HG03354 (cell line): ENCODE results near the gene GALE.
"Not testable (repeated sequence)": the region's sequence is repeated elsewhere in the genome, so short reads cannot be mapped to it uniquely, and the experiment has no call there.

Source experiments
- ATAC-seq: cut with Tn5 transposase; IDR thresholded peaks from one replicate; pipeline ENCODE4 v1.9.1; 2021; ENCODE audit warnings: mild to moderate bottlenecking; ENCODE audit not compliant: unreplicated experiment, poor library complexity, severe bottlenecking

Gene GALE

DNA sequence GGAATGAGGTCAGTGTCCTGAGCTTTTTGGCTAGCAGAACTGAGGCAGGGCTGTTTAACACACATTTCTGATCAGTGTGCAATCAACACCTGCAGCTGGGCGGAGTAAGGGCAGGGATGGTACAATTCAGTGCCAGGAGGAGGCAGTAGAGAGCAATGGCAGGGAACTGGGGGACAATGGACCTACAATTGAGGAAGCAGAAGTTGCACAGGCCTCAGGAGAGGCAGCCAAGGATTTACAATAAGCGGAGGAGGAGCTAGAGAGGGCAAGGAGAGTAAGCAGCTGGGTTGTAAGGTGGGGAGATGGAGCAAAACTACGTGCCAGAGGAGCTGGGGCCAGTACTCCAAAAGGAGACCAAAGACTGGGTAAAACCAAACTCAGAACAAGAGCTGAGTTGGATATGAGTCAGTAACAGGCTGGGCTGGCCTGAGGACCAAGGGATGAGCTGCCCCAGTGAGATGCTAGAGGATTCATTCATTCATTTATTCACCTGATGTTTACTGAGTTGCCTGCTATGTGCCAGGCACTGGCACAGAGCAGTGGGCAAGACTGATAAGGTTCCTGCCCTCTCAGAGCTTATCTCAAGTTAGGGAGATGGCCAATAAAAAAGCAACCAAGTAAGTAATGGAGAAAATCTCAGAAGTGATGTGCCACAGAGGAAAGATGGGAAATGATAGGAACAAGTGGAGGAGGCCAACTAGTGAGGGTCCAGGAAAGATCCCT, 10.4 kb upstream of the GALE start:
- ATAC-seq = peak; percentile 76

DNA sequence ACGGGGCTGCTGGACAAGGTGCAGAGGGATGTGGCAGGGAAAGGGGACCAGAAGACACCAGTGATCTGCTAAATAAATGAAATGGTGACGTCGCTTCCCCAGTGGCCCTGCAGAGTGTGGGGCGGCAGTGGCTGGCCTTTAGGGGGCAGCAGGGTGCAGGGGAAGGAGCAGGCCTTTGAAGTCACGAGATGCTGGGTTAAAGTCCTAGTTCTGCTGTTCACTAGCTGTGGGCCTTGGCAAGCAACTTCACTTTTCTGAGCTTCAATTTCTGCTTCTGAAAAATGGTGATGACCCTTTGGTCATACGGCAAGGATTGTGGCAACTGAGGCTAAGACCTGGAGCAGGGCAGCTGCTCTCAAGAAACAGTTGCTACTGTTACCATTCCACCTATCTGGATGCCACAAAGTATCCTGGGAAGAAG, 9.2 kb upstream of the GALE start:
- peak; percentile 72 for ATAC-seq

DNA sequence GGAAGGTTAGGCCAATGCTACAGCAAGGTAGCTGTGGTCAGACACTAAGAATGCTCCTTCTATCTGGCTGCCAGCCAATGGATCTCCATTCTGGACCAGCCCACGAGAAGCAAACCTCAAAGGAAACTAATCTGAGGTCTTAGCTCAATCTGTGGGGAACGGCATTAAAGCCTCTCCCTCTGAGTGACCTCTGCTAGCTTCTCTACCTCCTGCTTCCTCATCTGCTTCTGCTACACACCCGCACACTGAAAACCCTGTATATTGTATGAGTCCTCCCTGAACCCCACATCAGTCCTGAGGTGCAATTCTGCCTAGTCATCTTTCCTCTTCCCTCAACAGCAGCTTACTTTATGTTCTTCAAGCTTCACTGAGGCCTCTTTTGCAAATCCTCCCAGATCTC, 6.9 kb upstream of the GALE start:
- ATAC-seq = no peak

DNA sequence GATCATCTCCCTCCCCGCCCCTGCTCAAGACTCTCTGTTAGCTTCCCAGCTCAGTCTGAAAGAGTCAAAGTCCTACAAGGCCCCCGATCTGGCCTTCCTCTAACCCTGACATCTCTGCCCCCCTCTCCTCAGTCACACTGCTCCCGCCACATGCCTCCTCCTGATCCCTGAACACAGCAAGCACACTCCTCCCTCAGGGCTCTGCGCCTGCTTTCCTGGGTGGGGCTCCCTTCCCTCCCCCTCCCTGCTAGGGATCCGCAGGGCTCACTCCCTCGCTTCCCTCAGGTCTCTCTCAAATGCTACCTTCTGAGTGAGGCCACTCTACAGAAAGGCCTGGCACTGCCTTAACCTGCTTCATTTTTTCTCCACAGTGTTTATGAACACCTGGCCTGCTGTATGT, 5.7 kb upstream of the GALE start:
- ATAC-seq = no peak

DNA sequence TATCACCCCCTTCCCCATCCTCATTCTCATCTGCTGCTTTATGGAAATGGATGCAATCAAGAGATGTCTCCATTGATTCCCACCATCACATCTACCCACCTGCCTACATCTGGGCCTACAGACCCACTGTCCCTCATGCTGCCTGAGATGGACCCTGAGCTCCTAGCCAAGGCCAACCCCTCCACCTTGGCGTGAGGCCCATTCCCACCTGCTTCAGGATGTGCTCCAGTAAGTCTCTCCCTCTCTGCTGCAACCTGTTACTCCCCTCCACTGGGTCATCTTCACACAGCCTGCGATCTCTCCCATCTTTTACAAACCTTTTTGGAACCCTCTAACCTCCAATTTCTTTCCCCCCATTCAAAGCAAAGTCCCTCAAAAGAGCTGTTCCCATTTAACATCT, 4.5 kb upstream of the GALE start:
- no peak for ATAC-seq

DNA sequence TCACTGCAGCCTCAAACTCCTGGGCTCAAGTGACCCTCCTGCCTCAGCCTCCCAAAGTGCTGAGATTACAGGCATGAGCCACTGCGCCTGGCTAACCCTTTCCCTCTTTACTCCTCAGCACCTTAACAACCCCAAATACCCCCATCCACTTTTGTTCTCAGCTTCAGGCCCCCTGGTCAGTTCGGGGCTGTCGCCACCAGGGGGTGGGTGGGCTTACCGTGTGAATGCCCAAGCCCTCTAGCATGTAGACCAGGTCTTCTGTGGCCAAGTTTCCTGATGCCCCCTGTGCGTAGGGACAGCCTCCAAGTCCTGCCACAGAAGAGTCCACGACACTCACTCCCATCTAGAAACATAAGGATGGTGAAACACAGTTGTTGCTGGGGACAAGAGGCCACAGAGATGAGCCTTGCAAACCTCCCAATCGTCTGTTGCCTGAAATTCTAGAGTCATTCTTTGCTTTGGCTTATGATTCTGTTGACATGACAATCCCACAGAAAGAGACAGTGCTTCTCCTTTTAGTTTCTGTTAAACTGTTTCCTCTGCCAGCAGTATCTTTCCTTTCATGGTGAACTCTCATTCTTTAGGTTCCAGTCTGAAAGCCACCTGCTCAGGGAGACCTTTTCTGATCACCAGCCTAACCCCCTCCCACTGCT, 3.8 kb upstream of the GALE start:
- no peak for ATAC-seq

DNA sequence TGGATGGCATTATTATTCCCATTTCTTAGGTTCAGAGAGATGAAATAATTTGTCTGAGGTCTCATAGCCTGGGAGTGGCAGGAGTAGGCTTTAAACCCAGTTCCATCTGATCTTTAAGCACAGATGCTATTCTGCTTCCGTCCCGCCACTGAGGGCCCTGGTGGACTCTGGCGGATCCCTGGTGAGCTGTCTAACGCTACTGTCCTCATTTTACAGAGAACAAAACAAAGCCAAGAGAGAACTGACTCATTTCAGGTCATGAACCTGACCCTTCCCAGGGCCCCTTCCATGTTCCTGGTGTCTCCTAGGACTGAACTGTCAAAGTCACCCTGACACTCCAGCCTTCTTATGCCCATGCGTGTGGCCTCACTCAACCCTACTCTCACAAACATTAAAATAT, 3.1 kb upstream of the GALE start:
- ATAC-seq = no peak

DNA sequence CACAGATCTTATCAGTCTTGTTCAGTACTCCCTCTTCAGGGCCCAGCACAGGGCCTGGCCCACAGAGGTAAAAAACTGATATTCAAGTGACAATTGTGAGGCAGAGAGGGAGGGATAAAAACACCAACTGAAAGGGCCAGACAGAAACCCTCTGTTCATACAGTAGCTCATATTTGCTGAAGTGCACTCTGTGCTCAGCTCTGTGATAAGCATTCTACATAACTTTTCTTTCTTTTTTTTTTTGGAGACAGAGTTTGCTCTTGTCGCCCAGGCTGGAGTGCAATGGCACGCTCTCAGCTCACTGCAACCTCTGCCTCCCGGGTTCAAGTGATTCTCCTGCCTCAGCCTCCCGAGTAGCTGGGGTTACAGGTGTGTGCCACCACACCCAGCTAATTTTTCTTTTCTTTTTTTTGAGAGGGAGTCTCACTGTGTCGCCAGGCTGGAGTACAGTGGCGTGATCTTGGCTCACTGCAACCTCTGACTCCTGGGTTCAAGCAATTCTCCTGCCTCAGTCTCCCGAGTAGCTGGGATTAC, 2.3 kb upstream of the GALE start:
- not testable (repeated sequence) for ATAC-seq

DNA sequence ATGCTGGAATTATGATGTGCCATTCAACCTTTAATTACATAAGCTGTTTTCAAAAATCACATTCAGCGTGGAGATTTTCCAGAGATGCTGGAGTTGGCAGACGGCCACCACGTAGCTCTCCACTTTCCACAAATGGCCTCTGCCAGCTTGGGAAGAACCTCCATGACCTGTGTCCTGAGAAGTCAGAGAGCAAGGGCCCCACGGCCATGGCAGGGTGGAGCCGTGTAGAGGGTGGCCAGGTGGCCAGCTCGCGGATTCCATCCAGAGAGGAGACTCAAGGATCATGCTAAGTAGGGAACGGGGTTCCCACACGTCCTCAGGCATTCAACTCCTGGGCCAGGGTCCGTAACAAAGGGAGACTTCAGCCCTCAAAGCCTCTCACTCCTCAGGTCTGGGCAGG, 1.3 kb upstream of the GALE start:
- no peak for ATAC-seq

DNA sequence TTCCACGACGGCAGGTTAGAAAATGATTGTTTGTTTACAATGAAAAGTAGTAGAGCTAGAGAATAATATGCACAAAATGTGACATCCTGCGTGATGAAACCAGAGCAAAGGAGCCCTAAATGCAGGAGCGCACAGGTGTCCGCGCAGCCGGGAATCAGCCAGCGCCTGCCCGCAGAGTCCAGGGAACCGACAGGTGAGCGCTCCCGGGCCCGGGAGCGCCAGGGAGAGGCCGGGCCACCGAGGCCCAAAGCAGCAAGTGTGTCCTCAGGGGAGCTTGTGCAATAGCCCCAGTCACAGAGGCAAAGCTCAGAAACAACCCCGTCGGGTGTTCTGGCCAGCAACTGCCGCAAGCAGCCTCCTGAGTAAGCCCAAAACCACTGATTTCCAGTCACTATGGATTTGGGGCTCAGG, 789 bp upstream of the GALE start:
- no peak for ATAC-seq

DNA sequence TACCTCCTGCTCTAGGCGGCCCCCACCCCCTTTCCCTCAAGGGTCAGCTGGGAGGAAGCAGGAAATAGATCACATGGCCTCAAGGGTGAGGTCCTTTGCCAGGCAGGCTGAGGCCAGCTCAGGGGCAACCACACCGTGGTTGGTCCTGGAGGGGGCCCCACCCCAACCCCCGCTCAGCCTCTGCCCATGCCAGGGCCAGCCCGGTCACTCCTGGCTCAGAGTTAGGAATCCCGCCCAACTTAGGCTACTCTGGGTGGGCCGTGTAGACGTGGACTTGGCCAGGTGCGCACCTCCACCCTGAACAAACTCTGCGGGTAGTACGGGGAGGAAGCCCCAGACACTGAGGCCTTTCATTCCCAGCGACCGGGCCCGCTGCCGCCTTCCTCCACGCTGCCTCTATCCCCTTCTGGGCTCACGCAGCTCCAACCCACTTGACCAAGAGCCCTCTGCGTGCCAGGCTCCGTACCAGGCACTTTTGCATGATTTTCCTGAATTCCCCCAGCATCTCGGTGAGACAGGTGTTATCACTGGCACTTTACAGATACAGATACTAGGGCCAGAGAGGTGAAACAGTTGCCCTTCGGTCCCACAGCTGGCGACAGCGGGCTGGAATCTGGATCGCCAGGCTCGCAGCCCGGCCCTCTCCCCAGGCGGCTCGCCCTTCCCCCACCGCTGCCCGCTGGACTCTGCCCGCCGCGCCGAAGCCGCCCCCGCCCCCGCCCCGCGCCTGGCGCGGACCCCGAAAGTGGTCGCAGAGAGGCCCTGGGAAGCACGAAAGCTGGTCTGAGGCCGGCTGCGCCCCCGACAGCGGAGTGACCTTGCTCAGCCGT, 769 bp downstream of the GALE start:
- ATAC-seq = peak; percentile 15

DNA sequence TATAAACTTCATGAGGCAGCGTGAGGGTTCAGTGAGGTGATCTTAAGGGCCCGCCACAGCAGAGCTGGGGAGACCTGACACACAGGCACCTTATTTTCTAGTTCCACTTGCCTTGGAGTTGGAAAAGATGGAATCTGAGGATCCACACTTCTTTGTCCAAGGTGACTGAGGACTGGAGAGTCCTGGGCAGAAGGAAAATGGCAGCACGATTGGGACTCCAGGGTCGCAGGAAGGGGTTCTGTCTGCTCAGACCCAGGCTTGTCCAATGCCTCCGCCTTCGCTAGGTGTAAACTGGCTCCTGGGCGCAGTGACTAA, 1.3 kb downstream of the GALE start:
- no peak for ATAC-seq

DNA sequence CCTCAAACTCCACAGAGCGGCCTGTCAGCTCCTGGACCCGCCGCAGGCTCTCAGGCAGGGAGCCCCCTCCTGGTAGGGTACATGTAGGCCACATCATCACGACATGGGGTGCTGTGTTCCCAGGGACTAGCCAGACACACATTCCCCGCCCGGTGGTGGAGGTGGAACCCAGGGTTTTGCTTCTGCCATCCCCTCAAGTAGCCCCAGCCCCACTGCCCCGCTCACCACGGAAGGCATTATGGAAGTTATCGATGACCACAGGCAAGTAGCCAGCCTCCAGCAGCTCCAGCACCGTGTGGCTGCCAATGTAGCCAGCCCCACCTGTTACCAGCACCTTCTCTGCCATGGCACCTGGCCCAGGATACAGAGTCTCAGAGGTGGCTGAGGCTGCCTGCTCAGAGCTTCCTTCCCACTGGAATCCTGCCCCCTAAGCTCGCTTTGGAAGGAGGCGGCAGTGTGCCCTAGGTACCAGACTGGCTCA, 1.9 kb downstream of the GALE start:
- ATAC-seq = no peak

DNA sequence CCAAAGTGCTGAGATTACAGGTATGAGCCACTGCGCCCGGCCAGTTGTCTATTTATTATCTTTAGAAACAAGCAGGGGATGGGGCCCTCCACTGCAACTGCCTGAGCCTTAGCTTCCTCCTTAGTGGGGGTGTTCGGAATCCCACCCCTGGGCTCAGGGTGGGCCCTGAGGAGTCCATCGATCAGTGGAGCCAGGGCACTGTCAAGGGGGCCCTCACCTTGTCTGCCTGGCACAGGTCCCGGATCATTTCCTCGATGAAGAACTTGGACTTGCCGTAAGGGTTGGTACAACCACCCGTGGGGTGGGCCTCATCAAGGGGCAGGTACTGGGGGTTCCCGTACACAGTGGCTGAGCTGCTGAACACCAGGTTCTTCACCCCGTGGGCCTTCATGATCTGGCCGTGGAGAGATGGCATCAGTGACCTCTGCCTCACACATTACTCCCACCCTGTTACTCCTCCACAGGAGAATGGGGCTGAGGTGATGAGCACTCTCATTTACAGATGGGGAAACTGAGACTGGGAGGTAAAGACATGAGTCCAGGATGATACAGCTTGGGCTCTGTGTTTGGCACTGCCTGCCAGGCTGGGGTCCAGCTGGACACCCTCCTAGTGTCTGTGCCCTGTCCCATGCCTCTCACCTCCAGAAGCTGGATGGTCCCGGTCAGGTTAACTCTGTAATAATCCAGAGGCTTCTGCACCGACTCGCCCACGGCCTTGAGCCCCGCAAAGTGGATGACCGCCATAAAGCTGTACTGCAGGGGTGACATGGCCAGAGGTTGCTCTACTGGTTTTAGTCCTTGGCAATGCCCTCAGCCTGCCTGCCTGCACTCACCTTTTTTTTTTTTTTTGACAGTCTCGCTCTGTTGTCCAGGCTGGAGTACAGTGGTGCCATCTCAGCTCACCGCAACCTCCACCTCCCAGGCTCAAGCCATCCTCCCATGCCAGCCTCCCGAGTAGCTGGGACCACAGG, 2.8 kb downstream of the GALE start:
- no peak for ATAC-seq

DNA sequence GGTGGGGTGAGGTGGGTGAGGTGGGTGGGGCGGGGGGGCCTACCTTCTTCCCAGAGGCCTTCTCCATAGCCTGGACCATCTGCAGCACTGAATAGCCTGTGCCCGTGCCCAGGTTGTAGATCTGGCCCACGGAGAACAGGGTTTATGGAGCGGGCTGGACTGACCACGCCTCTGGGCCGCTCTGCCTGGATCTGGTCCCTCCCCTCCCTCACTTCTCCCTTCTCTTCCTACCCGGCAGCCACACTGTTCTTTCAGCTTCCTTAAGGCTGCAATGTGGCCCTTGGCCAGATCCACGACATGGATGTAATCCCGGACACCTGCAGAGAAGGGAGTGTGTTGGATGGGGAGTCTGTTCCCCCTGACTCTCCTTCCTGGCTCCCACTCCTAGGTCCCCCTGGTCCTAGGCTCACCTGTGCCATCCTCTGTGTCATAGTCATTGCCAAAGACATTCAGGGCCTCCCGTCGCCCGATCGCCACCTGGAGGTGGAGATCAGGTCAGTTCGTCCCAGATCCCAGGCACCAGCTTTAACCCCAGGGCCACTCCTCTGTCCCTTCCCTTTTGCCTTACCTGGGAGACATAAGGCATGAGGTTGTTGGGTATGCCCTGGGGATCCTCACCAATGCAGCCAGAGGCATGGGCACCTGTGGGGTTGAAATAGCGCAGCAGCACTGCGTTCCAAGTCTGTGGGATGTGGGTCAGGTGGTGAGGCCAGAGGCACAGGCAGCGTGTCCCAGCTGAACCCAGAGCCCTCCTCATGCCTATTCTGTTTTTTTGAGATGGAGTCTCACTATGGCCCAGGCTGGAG, 3.9 kb downstream of the GALE start:
- no peak for ATAC-seq

DNA sequence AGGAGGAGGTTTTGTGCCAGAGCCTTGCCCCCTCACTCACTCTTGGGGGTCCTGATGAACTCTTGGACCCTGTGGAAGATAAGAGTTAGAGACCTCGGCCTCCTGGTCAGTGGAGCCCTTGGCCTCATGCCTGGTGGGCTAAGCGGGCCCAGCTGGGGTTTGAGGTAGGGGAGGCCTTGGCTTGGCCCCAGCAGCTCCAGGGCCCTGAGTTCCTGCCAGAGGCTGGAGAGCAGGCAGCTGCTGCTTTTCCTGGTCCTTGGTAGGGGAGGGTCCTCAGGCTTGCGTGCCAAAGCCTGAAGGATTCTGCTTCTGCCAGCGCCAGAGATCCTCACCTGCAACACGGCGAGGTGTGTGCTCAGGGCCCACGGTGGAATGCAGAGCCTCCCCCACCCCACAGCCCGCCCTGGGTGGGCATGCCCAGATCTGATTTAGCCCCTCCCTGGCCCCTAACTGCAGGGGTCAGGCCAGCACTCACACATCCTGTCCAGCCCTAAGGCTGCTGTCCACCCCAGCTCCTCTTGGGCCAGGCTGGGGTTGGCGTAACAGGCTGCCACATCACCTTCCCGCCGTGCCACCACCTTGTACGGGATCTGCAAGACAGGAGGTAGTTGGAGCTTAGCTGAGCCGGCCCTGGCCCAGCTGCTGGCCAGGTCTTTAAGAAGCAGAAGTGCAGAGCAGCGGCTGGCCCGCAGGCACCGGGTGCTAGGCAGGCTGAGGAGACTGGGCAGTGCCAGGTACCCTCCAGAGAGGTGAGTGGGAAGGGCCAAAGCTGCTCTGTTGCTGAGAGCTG, 4.7 kb downstream of the GALE start:
- ATAC-seq = no peak

DNA sequence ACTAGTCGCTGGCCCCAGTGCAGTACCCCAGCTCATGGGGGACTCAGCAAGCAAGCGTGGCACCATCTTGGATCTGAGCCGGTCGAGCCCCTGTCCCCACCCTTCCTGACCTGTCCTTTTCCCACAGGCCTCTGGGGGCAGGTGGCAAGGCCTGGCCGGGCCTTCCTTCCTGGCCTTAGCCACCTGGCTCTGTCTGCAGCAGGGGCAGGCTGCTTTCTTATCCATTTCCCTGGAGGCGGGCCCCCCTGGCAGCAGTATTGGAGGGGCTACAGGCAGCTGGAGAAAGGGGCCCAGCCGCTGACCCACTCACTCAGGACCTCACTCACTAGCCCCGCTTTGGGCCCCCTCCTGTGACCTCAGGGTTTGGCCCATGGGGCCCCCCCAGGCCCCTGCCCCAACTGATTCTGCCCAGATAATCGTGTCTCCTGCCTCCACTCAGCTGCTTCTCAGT, 5.8 kb downstream of the GALE start:
- ATAC-seq = not testable (repeated sequence)
